ENCODE data around the gene GFPT1.
"Not testable (repeated sequence)": the region's sequence is repeated elsewhere in the genome, so short reads cannot be mapped to it uniquely, and the experiment has no call there.

Gene GFPT1

DNA sequence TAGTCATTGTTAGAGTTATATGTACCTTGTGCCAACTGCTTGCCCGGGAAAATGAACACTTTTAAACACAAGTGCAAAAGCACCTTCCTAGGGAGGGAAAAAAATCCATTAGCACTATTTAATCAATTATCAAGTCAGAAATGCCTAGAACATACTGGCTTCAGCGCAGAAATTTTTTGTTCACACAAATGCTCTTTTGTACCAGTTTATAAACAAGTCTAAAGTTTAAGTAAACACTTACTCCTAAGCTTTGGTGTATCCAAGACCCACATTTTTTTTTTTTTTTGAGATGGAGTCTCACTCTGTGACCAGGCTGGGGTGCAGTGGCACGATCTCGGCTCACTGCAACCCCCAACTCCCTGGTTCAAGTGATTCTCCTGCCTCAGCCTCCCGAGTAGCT lies 30.6 kb downstream of the GFPT1 start:
- peak; percentile 20 for DNase-seq (ENCODE audit: low read depth)
- no peak overlapping the region for H3K4me3 ChIP-seq (ENCODE audit: low read length)
- TF ChIP-seq, protein P1, sequence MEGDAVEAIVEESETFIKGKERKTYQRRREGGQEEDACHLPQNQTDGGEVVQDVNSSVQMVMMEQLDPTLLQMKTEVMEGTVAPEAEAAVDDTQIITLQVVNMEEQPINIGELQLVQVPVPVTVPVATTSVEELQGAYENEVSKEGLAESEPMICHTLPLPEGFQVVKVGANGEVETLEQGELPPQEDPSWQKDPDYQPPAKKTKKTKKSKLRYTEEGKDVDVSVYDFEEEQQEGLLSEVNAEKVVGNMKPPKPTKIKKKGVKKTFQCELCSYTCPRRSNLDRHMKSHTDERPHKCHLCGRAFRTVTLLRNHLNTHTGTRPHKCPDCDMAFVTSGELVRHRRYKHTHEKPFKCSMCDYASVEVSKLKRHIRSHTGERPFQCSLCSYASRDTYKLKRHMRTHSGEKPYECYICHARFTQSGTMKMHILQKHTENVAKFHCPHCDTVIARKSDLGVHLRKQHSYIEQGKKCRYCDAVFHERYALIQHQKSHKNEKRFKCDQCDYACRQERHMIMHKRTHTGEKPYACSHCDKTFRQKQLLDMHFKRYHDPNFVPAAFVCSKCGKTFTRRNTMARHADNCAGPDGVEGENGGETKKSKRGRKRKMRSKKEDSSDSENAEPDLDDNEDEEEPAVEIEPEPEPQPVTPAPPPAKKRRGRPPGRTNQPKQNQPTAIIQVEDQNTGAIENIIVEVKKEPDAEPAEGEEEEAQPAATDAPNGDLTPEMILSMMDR (IDR thresholded peaks at IDR 0.05; ENCODE audit: insufficient read depth, low read depth, low read length, missing control alignments): no peak

- not testable (repeated sequence) for DNase-seq (ENCODE audit: low read depth); H3K4me3 ChIP-seq (ENCODE audit: low read length)
Observed at GRCh38 chr2:69354976-69355375, 32.1 kb downstream of the GFPT1 start.

GRCh38 chr2:69353360-69353759 lies 33.7 kb downstream of the GFPT1 start:
- TF ChIP-seq, protein P1 (IDR thresholded peaks at IDR 0.05; ENCODE audit: insufficient read depth, low read depth, low read length, missing control alignments): no peak
- DNase-seq (ENCODE audit: low read depth): no peak
- H3K4me3 ChIP-seq (ENCODE audit: low read length): no peak overlapping the region

GRCh38 chr2:69348781-69349180 lies 38.2 kb downstream of the GFPT1 start:
- no peak for DNase-seq (ENCODE audit: low read depth)
- TF ChIP-seq, protein P1 (IDR thresholded peaks at IDR 0.05; ENCODE audit: insufficient read depth, low read depth, low read length, missing control alignments): no peak
- no peak overlapping the region for H3K4me3 ChIP-seq (ENCODE audit: low read length)

DNA sequence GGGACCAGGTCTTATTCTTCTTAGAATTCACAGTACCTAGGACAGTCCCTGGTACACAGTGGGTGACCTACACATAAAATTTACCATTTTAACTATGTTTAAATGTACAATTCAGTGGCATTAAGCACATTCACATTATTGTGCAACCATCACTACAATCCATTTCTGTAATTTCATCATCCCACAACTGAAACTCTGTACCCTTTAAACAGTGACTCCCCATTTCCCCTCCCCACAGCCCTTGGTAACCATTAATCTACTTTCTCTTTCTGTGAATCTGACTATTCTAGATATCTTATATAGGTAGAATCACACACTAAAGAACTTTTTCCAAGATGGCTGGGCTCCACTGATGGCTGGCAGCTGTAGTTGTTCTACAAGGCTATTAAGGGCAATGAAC lies 41.6 kb downstream of the GFPT1 start:
- TF ChIP-seq, protein P1 (IDR thresholded peaks at IDR 0.05; ENCODE audit: insufficient read depth, low read depth, low read length, missing control alignments): no peak
- DNase-seq (ENCODE audit: low read depth): no peak
- H3K4me3 ChIP-seq (ENCODE audit: low read length): no peak overlapping the region

GRCh38 chr2:69344305-69344704 lies 42.7 kb downstream of the GFPT1 start:
- DNase-seq (ENCODE audit: low read depth): no peak
- TF ChIP-seq, protein P1 (IDR thresholded peaks at IDR 0.05; ENCODE audit: insufficient read depth, low read depth, low read length, missing control alignments): no peak
- no peak overlapping the region for H3K4me3 ChIP-seq (ENCODE audit: low read length)

DNA sequence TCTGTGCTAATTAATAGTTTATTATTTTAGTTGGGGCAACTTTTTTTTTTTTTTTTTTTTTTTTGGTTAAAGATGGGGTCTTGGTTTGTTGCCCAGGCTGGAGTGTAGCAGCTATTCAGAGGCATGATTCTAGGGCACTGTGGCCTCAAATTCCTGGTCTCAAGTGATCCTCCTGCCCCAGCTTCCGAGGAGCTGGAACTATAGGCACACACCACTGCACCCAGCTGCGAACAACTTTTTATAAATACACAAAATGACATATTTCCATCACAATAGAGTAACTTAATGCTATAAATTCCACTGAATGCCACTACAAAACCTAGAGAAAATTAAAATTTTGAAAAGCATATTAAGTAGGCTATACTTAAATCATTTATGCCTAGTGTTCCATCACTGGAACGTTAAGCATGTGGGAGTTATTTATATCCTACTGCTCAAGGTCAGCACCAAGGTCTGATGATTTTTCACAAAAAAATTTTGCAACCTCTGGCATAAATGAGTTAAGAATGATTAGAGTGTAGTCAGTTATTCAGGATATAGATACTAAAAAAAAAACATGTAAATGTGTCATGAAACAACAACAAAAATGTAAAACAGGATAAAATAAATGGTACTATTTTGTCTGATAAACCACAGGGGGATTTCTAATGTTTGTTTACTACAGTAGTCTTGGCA lies 46.8 kb downstream of the GFPT1 start:
- no peak overlapping the region for H3K4me3 ChIP-seq (ENCODE audit: low read length)
- DNase-seq (ENCODE audit: low read depth): no peak
- TF ChIP-seq, protein P1 (IDR thresholded peaks at IDR 0.05; ENCODE audit: insufficient read depth, low read depth, low read length, missing control alignments): no peak
